AG20443 (cell line): ENCODE measurements around the gene PRTFDC1.
A peak's percentile ranks its signal among the peaks of the same experiment; 100 is the strongest.
"Not testable (repeated sequence)": the region's sequence is repeated elsewhere in the genome, so short reads cannot be mapped to it uniquely, and the experiment has no call there.

Experiments used
- DNase-seq: peaks from one replicate; pipeline ENCODE4 v3.0.0; 2012; ENCODE audit warnings: low spot score, mixed read lengths

The PRTFDC1 gene

GRCh38 chr10:24930427-24930826, 22.0 kb downstream of the PRTFDC1 start:
- DNase-seq, result no peak

- DNase-seq, result no peak
These were observed 22.5 kb downstream of the PRTFDC1 start for GRCh38 chr10:24929904-24930303.

GRCh38 chr10:24929056-24929544, 23.3 kb downstream of the PRTFDC1 start:
- peak; percentile 77 for DNase-seq

- no peak for DNase-seq
These were observed 24.2 kb downstream of the PRTFDC1 start for GRCh38 chr10:24928163-24928562.

GRCh38 chr10:24926557-24926956, 25.8 kb downstream of the PRTFDC1 start:
- DNase-seq, result peak; percentile 21

- no peak for DNase-seq
These were observed 26.6 kb downstream of the PRTFDC1 start for GRCh38 chr10:24925799-24926198.

GRCh38 chr10:24924483-24924882, 27.9 kb downstream of the PRTFDC1 start:
- not testable (repeated sequence) for DNase-seq

GRCh38 chr10:24922222-24922868, 30.1 kb downstream of the PRTFDC1 start:
- DNase-seq, result not testable (repeated sequence)

GRCh38 chr10:24920907-24921881, 31.2 kb downstream of the PRTFDC1 start:
- DNase-seq, result peak; percentile 92

- not testable (repeated sequence) for DNase-seq
These were observed 32.2 kb downstream of the PRTFDC1 start for GRCh38 chr10:24920192-24920591.

- DNase-seq, result not testable (repeated sequence)
These were observed 32.8 kb downstream of the PRTFDC1 start for GRCh38 chr10:24919629-24920028.

GRCh38 chr10:24917979-24918378, 34.4 kb downstream of the PRTFDC1 start:
- DNase-seq, result no peak

- no peak for DNase-seq
These were observed 34.9 kb downstream of the PRTFDC1 start for GRCh38 chr10:24917493-24917892.

GRCh38 chr10:24916365-24916764, 36.0 kb downstream of the PRTFDC1 start:
- DNase-seq, result no peak

- DNase-seq, result no peak
These were observed 37.1 kb downstream of the PRTFDC1 start for GRCh38 chr10:24915304-24915703.

GRCh38 chr10:24914148-24914547, 38.3 kb downstream of the PRTFDC1 start:
- no peak for DNase-seq

GRCh38 chr10:24912215-24912614, 40.2 kb downstream of the PRTFDC1 start:
- DNase-seq, result no peak

GRCh38 chr10:24911029-24911428, 41.4 kb downstream of the PRTFDC1 start:
- DNase-seq, result no peak

GRCh38 chr10:24910574-24910973, 41.8 kb downstream of the PRTFDC1 start:
- no peak for DNase-seq

GRCh38 chr10:24908793-24909423, 43.5 kb downstream of the PRTFDC1 start:
- DNase-seq, result peak; percentile 28

GRCh38 chr10:24907956-24908355, 44.5 kb downstream of the PRTFDC1 start:
- DNase-seq, result no peak

GRCh38 chr10:24906372-24906771, 46.0 kb downstream of the PRTFDC1 start:
- no peak for DNase-seq
